Smooth muscle cell (in vitro differentiated cells): ENCODE data around the gene DOP1A. TPM values are rescaled to one million over a fixed set of nuclear protein-coding genes. Genes with fewer than 3 reads are reported as not detected.

Experiments
- DNase-seq: peaks from one replicate; lab custom pipeline; 2025; ENCODE audit not compliant: unreplicated experiment; lab: John Stamatoyannopoulos, UW
- H2AFZ ChIP-seq: fragments of 200-600 bp; sonication (generic); 2 replicates; pipeline ENCODE4 v1.6.0; 2016; ENCODE audit warnings: antibody characterized with exemption, low read depth, mild to moderate bottlenecking
- H3F3A ChIP-seq: fragments of 200-600 bp; sonication (generic); 2 replicates; pipeline ENCODE4 v1.6.0; 2017; ENCODE audit warnings: antibody characterized with exemption, low read depth
- H3K27ac ChIP-seq: fragments of 200-600 bp; sonication (generic); 2 replicates; pipeline ENCODE4 v1.5.1; 2016; ENCODE audit warnings: low read depth, mild to moderate bottlenecking
- H3K27me3 ChIP-seq: fragments of 200-600 bp; sonication (generic); 2 replicates; pipeline ENCODE4 v1.6.1; 2016; ENCODE audit warnings: low read depth, mild to moderate bottlenecking
- H3K36me3 ChIP-seq: fragments of 200-600 bp; sonication (generic); 2 replicates; pipeline ENCODE4 v1.5.1; 2016; ENCODE audit warnings: low read depth
- H3K4me1 ChIP-seq: fragments of 200-600 bp; sonication (generic); 2 replicates; pipeline ENCODE4 v1.5.1; 2016; ENCODE audit warnings: low read depth
- H3K4me2 ChIP-seq: fragments of 200-600 bp; sonication (generic); 2 replicates; pipeline ENCODE4 v1.6.0; 2016; ENCODE audit warnings: mild to moderate bottlenecking
- H3K4me3 ChIP-seq: fragments of 200-600 bp; sonication (generic); 2 replicates; pipeline ENCODE4 v1.5.1; 2016; ENCODE audit warnings: mild to moderate bottlenecking
- H3K79me2 ChIP-seq: fragments of 200-600 bp; sonication (generic); 2 replicates; pipeline ENCODE4 v1.6.0; 2016; ENCODE audit warnings: low read depth, mild to moderate bottlenecking
- H3K9ac ChIP-seq: fragments of 200-600 bp; sonication (generic); 2 replicates; pipeline ENCODE4 v1.6.0; 2016; ENCODE audit warnings: low read depth
- H3K9me3 ChIP-seq: fragments of 200-600 bp; sonication (generic); replicated peaks from 2 replicates; pipeline ENCODE4 v1.5.1; 2016; ENCODE audit warnings: low read depth
- H4K20me1 ChIP-seq: fragments of 200-600 bp; sonication (generic); 2 replicates; pipeline ENCODE4 v1.6.0; 2016; ENCODE audit warnings: low read depth
- CTCF ChIP-seq: fragments of 200-600 bp; sonication (generic); IDR thresholded peaks from 2 replicates; pipeline ENCODE4 v1.5.1; 2017; ENCODE audit warnings: borderline replicate concordance, mild to moderate bottlenecking, antibody characterized with exemption; ENCODE audit not compliant: insufficient read depth, poor library complexity, severe bottlenecking
- WGBS: methylation state at CpG from one replicate; pipeline ENCODE4 v1.1.7; 2016; ENCODE audit warnings: low lambda C conversion rate; 5-methylcytosine and 5-hydroxymethylcytosine counted together
- polyA plus RNA-seq: library from polyadenylated mRNA; unstranded; fragments of >200 nt; fragmentation: Nextera tagmentation; extraction: Ambion mirVana; gene quantifications from 2 replicates; pipeline ENCODE4 v1.2.1, GENCODE V29; 2016
- total RNA-seq: library from RNA; depleted of rRNA; stranded (reverse); fragments of >200 nt; gene quantifications from 2 replicates; pipeline ENCODE4 v1.2.3, GENCODE V29; 2014

Gene DOP1A
- total and polyA plus RNA-seq, 2 experiments from 2014 or later, result 0.93 to 11.0 TPM

- Histone ChIP-seq H3K4me1 (peaks cover 5% of the 10 kb centered on the region), H2AFZ (no peak overlapping the region), H3K36me3 (no peaks in the 10 kb centered on the region), H4K20me1 (no peaks in the 10 kb centered on the region), H3K9me3 (no peaks in the 10 kb centered on the region), H3K4me2 (no peak overlapping the region), H3K27ac (no peak overlapping the region), H3K27me3 (no peaks in the 10 kb centered on the region), H3F3A (no peaks in the 10 kb centered on the region), H3K79me2 (no peaks in the 10 kb centered on the region), H3K4me3 (no peak overlapping the region), H3K9ac (no peak overlapping the region)
- WGBS, result 41% methylated on average over 6 of the region's 6 CpGs
- no peak for DNase-seq
- TF ChIP-seq CTCF, result peak; percentile 95
Observed at GRCh38 chr6:83055366-83055964, 12.0 kb upstream of the DOP1A start.

GRCh38 chr6:83057705-83058321 lies 9.7 kb upstream of the DOP1A start:
- no peaks in the 10 kb centered on the region for H3K9me3 ChIP-seq
- no peak for DNase-seq
- H3K9ac ChIP-seq, result no peak overlapping the region
- no peak overlapping the region for H2AFZ ChIP-seq
- H3K79me2 ChIP-seq, result no peaks in the 10 kb centered on the region
- no peaks in the 10 kb centered on the region for H4K20me1 ChIP-seq
- H3K27ac ChIP-seq, result no peak overlapping the region
- 55% methylated on average over 4 of the region's 4 CpGs for whole genome bisulfite sequencing
- H3K4me1 ChIP-seq, result peaks cover 15% of the 10 kb centered on the region
- no peaks in the 10 kb centered on the region for H3K27me3 ChIP-seq
- H3F3A ChIP-seq, result no peaks in the 10 kb centered on the region
- H3K4me3 ChIP-seq, result no peak overlapping the region
- H3K36me3 ChIP-seq, result no peaks in the 10 kb centered on the region
- H3K4me2 ChIP-seq, result no peak overlapping the region
- peak; percentile 76 for TF ChIP-seq CTCF

- Histone ChIP-seq H2AFZ (no peak overlapping the region), H3K9me3 (no peaks in the 10 kb centered on the region), H3K4me2 (no peak overlapping the region), H3K27me3 (no peaks in the 10 kb centered on the region), H3K27ac (no peak overlapping the region), H3K4me3 (no peak overlapping the region), H3K79me2 (no peaks in the 10 kb centered on the region), H3K4me1 (peaks cover 16% of the 10 kb centered on the region), H3F3A (no peaks in the 10 kb centered on the region), H3K9ac (no peak overlapping the region), H4K20me1 (no peaks in the 10 kb centered on the region), H3K36me3 (no peaks in the 10 kb centered on the region)
- no peak for TF ChIP-seq CTCF
- DNase-seq, result no peak
Observed at GRCh38 chr6:83061190-83061589, 6.3 kb upstream of the DOP1A start.

GRCh38 chr6:83062225-83062624 lies 5.2 kb upstream of the DOP1A start:
- WGBS, result 76% methylated on average over 1 of the region's 1 CpG
- Histone ChIP-seq H3K4me3 (no peak overlapping the region), H3K9me3 (no peaks in the 10 kb centered on the region), H2AFZ (no peak overlapping the region), H3K4me2 (no peak overlapping the region), H3K4me1 (peaks cover 16% of the 10 kb centered on the region), H3K79me2 (no peaks in the 10 kb centered on the region), H4K20me1 (no peaks in the 10 kb centered on the region), H3K27me3 (no peaks in the 10 kb centered on the region), H3K36me3 (no peaks in the 10 kb centered on the region), H3F3A (no peaks in the 10 kb centered on the region), H3K9ac (no peak overlapping the region), H3K27ac (no peak overlapping the region)
- TF ChIP-seq CTCF, result no peak
- DNase-seq, result no peak
